ENCODE data around the gene RNF121.

The RNF121 gene

DNA sequence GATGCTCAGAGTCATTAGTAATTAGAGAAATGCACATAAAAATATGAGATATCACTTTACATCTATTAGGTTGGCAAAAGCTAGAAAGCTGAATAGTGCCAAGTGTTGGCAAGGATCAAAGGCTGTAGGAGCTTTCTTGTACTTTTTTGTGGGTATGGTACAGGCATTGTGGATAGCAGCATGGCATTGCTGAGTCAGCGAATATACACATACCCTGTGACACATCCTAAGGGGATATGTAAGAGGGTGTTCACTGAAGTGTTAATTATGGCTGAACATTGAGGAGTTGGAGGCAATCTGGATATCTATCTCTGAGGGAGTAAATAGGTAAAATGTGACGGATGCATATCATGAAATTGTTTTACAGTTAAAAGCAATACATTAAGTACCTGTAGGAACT lies 42.8 kb downstream of the RNF121 start:
- TF ChIP-seq ZFX (IDR thresholded peaks at IDR 0.05), result no peak
- TF ChIP-seq, protein P1, sequence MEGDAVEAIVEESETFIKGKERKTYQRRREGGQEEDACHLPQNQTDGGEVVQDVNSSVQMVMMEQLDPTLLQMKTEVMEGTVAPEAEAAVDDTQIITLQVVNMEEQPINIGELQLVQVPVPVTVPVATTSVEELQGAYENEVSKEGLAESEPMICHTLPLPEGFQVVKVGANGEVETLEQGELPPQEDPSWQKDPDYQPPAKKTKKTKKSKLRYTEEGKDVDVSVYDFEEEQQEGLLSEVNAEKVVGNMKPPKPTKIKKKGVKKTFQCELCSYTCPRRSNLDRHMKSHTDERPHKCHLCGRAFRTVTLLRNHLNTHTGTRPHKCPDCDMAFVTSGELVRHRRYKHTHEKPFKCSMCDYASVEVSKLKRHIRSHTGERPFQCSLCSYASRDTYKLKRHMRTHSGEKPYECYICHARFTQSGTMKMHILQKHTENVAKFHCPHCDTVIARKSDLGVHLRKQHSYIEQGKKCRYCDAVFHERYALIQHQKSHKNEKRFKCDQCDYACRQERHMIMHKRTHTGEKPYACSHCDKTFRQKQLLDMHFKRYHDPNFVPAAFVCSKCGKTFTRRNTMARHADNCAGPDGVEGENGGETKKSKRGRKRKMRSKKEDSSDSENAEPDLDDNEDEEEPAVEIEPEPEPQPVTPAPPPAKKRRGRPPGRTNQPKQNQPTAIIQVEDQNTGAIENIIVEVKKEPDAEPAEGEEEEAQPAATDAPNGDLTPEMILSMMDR (conservative IDR thresholded peaks at IDR 0.05), result no peak

DNA sequence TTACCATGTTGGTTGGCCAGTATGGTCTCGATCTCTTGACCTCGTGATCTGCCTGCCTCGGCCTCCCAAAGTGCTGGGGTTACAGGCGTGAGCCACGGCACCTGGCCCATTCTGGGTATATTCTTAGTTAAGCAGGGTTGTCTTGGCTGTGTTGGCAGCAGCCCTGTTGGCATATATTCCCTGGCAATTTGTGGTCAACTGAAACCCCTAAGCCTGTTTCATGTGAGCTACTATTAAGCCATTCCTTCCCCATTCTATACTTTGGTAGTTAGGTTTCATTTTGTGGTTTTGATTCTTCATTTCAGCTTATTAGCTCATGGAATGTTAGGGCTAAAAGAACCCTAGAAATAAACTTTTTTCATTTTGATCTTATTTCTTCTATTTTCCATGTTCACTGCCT lies 47.7 kb downstream of the RNF121 start:
- TF ChIP-seq, protein P1 (conservative IDR thresholded peaks at IDR 0.05), result no peak
- TF ChIP-seq ZFX (IDR thresholded peaks at IDR 0.05), result no peak
- H3K27ac ChIP-seq, result no peak overlapping the region

More for the DNA sequence above, 42.8 kb downstream of the RNF121 start:
- H3K27ac ChIP-seq, result no peak overlapping the region

DNA sequence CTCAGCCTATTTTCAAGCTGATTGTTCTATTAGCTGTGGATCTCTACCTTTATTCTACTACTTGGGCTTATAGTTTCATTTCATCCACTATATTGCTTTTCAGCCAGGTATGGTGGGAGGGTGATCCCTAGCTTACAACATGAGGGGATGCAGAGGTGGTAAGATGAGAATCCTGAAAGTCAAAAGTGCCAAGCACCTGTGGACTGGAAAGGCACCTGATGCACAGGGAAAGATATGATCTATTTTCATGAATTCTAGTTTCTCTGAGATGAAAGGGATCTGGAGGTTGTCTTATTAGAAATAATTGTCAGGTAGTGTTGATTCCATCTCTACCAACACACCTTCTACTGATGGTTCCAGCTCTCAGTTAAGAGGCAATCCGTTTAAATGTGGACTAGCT lies 48.2 kb downstream of the RNF121 start:
- TF ChIP-seq, protein P1 (conservative IDR thresholded peaks at IDR 0.05), result no peak
- TF ChIP-seq ZFX (IDR thresholded peaks at IDR 0.05), result no peak
- no peak overlapping the region for H3K27ac ChIP-seq

DNA sequence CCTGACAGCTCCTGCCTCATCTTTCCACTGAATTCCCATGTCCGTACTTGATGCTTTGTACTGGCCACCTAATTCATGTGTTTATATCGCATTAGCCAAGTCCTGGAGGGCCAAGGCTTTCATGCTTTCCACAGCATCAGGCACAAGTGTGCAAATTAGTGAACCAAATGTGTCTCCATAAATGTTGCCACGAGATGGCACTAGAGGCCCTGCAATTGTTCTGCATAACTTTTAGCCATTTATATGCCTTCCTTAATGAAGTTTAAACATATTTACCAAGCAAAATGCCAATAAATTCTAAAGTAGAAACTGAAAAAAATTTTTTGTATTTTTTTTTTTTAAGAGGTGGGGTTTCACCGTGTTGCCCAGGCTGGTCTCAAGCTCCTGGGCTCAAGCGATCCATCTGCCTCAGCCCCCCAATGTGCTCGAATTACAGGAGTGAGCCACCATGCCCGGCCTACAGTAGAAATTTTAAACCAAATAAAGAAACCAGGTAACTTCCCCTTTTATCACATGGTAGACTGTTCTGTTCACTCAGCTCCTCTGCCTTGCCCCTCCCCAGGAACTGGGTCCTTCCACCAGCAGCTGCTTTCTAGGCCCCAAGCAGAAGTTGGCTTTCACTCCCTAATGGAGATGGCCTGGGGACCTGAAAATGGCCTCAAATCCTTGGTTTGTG lies 49.0 kb downstream of the RNF121 start:
- no peak for TF ChIP-seq ZFX (IDR thresholded peaks at IDR 0.05)
- TF ChIP-seq, protein P1 (conservative IDR thresholded peaks at IDR 0.05), result peak; percentile 90
- H3K27ac ChIP-seq, result no peak overlapping the region

DNA sequence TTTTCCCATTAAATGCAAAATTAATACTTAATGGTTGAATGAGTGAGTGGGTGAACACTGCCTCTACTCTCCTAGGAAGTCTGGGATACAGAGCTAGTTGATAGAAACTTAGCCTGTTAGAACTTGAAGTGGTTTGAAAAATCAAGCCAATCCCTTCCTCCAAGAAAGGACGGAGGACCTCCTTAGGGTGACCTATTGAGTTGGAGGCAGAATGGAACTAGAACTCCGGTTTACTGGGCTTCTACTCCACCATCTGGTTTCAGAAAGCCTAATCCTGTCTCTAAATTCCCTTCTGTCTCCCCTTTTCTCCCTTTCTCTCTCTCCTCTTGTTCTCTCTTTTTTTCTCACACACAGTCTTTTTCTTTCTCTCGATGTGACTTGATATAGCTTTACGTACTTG lies 50.2 kb downstream of the RNF121 start:
- no peak for TF ChIP-seq ZFX (IDR thresholded peaks at IDR 0.05)
- TF ChIP-seq, protein P1 (conservative IDR thresholded peaks at IDR 0.05), result no peak

DNA sequence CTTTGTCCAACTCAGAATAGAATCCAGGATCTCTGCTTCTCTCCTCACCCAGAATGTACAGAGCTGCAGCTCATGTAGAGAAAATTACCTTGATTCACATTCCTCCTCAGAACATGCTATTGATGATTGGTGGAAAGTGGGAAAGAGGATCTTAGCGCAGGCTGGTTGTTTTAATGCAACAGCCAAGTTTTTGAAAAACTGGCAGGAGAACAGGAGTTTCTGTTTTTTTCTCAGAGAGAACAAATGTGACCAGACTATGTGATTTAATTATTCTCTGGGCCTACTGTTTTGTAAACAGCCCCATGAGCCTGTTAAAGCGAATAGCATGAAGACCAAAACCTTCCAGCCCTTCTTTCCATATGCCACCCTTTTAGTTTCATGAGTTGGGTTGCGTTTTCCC lies 50.8 kb downstream of the RNF121 start:
- TF ChIP-seq, protein P1 (conservative IDR thresholded peaks at IDR 0.05), result no peak
- TF ChIP-seq ZFX (IDR thresholded peaks at IDR 0.05), result no peak
- no peak overlapping the region for H3K27ac ChIP-seq

More for the DNA sequence above, 50.2 kb downstream of the RNF121 start:
- H3K27ac ChIP-seq, result no peak overlapping the region

DNA sequence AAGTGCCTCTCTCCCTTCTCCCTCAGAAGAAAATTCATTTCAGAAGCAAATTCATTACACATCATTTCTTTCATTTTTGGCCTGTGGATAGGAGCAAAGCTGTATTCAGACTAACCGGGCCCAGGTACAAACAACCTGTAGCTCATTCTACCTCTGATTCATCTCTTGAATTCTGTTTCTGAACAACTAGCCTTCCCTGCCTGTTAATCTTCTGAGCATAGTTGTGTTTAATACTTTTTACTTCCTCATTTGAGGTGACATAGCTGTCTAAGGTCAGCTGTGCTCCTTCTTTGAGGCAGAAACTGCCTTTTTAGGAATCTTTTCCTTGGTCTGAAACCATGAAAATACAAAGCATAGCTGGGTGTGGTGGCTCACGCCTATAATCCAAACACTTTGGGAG lies 57.3 kb downstream of the RNF121 start:
- TF ChIP-seq, protein P1 (conservative IDR thresholded peaks at IDR 0.05), result no peak
- TF ChIP-seq ZFX (IDR thresholded peaks at IDR 0.05), result no peak

More for the DNA sequence above, 57.3 kb downstream of the RNF121 start:
- H3K27ac ChIP-seq, result no peak overlapping the region

Measured in C4-2B (cell line).